Activated CD8-positive, alpha-beta T cell treated with anti-CD3 and anti-CD28 coated beads for 36 hours (primary cell): ENCODE measurements around the gene SLC9A4. TPM values are rescaled to one million over a fixed set of nuclear protein-coding genes. Genes with fewer than 3 reads are reported as not detected.

ENCODE experiments used
- ATAC-seq: fragments of 200-7000 bp; cut with Tn5 transposase; one replicate; pipeline ENCODE4 v1.10.0; 2021; ENCODE audit warnings: mild to moderate bottlenecking, moderate library complexity
- CTCF ChIA-PET: fragments of 350-600 bp; sonication (Branson Sonifier 250); formaldehyde crosslinking; loops from one replicate; lab custom pipeline; 2021; ENCODE audit warnings: antibody characterized with exemption; lab: Charles Lee
- POLR2A ChIA-PET: fragments of 350-600 bp; sonication (Branson Sonifier 250); formaldehyde crosslinking; loops from one replicate; lab custom pipeline; 2021; ENCODE audit warnings: antibody characterized with exemption; lab: Charles Lee
- DNase-seq: peaks from one replicate; pipeline ENCODE4 v3.0.0-alpha.2; 2020
- H3K27ac Mint-ChIP-seq: one replicate; pipeline ENCODE4 v1.8.0; 2021; ENCODE audit warnings: mild to moderate bottlenecking, mixed read lengths
- H3K27me3 Mint-ChIP-seq: one replicate; pipeline ENCODE4 v1.8.0; 2021; ENCODE audit warnings: mixed read lengths
- H3K36me3 Mint-ChIP-seq: one replicate; pipeline ENCODE4 v1.8.0; 2021; ENCODE audit warnings: low read depth, mixed read lengths
- H3K4me1 Mint-ChIP-seq: one replicate; pipeline ENCODE4 v1.8.0; 2021; ENCODE audit warnings: low read depth, mixed read lengths
- H3K4me3 Mint-ChIP-seq: one replicate; pipeline ENCODE4 v1.8.0; 2021; ENCODE audit warnings: mild to moderate bottlenecking, moderate library complexity, mixed read lengths
- H3K9me3 Mint-ChIP-seq: one replicate; pipeline ENCODE4 v1.8.0; 2021; ENCODE audit warnings: mixed read lengths
- CTCF ChIP-seq: fragments of 200-600 bp; IDR thresholded peaks from one replicate; pipeline ENCODE4 v1.8.0; 2022; ENCODE audit warnings: antibody characterized with exemption, mild to moderate bottlenecking
- intact Hi-C: fragments of 100-400 bp; cut with micrococcal nuclease; formaldehyde crosslinking; loops from one replicate; pipeline ENCODE4 v1.10.0; 2022
- total RNA-seq, 2 experiments: library from RNA; stranded (reverse); gene quantifications; one replicate each; pipeline ENCODE4 v1.2.3, GENCODE V29; 2021

Gene SLC9A4
- total RNA-seq, 2 experiments from 2014 or later = 0.07 TPM; not detected in 1

DNA sequence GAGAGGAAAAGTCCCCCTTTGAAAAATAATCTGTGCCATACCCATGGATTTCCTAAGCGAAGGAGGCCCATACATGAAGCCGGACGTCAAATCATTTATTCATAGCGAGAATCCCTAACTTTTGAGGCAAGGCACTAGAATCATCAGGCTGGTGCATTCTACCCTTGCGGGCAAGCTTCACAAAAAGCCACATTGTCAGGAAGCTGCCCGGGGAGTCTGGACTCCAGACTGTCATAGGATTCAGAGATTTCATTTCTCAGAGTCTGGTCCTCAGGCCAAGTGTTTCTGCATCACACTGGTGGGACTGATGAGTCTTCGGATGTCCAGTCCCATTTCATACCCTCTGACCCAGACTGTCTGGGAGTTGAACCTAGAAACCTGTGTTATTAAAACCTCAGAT is 8.9 kb downstream of the SLC9A4 start:
- Mint-ChIP-seq H3K36me3 (no peaks in the 10 kb centered on the region), H3K4me3 (no peak overlapping the region), H3K27me3 (peaks cover 11% of the 10 kb centered on the region), H3K9me3 (no peaks in the 10 kb centered on the region), H3K4me1 (no peaks in the 10 kb centered on the region), H3K27ac (no peak overlapping the region)
- ChIA-PET CTCF (no interaction called here), POLR2A (no interaction called here)
- intact Hi-C loops = no loop called here
- ATAC-seq (no peak), DNase-seq (no peak)
- TF ChIP-seq CTCF = no peak

- DNase-seq (no peak), ATAC-seq (no peak)
- no peak overlapping the region for H3K4me3 Mint-ChIP-seq
- ChIA-PET POLR2A (interaction anchor here (1.4 kb wide), 1 partner anchor 39 kb away, joined by 3 read pairs; no protein-coding TSS in a partner anchor), CTCF (interaction anchor here (0.6 to 3.0 kb wide), 4 partner anchors 9 to 1270 kb away, joined by 3 to 23 read pairs (median 4); partner anchors contain the start of gene SLC9A4)
- H3K27ac Mint-ChIP-seq = no peak overlapping the region
- H3K27me3 Mint-ChIP-seq = peaks cover 14% of the 10 kb centered on the region
- no peaks in the 10 kb centered on the region for H3K9me3 Mint-ChIP-seq
- H3K4me1 Mint-ChIP-seq = peaks cover under 1% of the 10 kb centered on the region
- no peaks in the 10 kb centered on the region for H3K36me3 Mint-ChIP-seq
- intact Hi-C loops = no loop called here
- TF ChIP-seq CTCF = no peak
Measured at GRCh38 chr2:102483086-102483485, 10.1 kb downstream of the SLC9A4 start.

DNA sequence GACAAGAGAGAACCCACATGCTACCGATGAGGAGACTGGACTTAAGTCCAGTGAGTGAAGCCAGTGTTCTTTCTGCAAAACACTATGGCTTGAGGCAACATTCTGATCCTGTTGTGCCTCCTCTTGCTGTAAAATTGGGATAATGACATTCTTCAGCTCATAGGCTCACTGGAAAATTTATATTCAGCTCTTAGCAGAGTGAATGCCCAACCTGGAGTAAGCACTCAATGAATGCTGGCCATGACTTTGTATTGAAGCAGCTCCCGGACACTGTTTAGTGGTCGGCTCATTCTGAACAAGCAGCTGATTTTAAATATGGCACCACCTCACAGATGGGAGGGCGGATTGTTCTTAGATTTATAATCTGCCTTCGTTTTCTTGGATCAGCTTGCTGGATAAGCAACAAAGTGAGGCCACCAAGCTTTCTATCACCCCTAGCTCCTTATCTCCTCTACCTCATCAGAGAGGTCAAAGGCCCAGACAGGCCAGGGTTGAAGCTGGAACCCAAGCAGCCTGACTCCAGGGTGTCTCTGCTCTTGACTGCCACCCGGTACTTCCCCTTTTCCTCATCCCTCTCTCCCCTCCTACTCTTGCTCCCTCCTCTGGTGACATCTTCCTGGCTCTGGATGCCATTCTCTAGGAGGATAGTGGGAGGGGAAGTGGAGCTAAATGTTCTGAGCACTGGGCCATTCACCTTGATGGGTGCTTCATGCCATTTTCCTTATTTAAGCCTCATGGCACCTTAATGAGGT is 11.5 kb downstream of the SLC9A4 start:
- intact Hi-C loops = no loop called here
- Mint-ChIP-seq H3K27me3 (peaks cover 18% of the 10 kb centered on the region), H3K27ac (no peak overlapping the region), H3K4me3 (no peak overlapping the region), H3K36me3 (no peaks in the 10 kb centered on the region), H3K4me1 (peaks cover 8% of the 10 kb centered on the region), H3K9me3 (no peaks in the 10 kb centered on the region)
- TF ChIP-seq CTCF = no peak
- DNase-seq = no peak
- no peak for ATAC-seq
- CTCF ChIA-PET = interaction anchor here (1.2 to 3.0 kb wide), 3 partner anchors 10 to 131 kb away, joined by 3 to 23 read pairs (median 5); partner anchors contain the start of gene SLC9A4
- POLR2A ChIA-PET = interaction anchor here (0.7 to 1.4 kb wide), 2 partner anchors 12 to 41 kb away, joined by 3 to 4 read pairs; partner anchors contain the start of gene SLC9A4

DNA sequence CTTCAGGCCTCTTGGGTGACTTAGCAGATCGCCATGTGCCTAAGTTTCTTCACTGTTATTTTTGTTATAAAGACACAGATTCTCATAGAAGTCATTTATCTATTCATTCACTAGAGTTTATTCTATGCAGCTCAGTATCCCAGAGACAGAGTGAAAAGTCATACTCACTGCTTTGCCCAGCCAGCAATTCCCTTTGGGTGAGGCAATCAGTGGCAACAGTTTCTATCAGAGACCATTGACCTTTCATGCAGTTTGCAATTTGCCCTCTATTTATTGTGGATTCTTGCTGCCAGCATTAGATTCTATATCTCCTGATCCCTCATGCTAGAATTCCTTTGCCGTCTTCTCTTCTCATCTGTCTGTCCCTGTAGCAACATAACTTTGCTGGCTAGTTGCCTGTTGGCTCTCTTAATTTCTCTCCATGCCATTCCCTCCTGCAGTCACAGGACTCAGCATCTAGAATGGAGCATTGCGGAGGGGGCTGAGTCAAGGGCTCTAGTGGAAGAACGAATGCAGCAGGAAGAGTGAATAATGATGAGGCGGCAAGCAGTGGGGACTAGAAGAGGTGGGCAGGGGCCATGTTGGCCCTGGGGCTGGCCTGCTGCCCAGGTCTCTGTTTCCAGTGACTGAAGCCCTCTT is 12.2 kb downstream of the SLC9A4 start:
- no peak for DNase-seq
- POLR2A ChIA-PET = no interaction called here
- no peaks in the 10 kb centered on the region for H3K36me3 Mint-ChIP-seq
- H3K9me3 Mint-ChIP-seq = peaks cover under 1% of the 10 kb centered on the region
- CTCF ChIA-PET = interaction anchor here (1.2 to 3.0 kb wide), 2 partner anchors 10 to 12 kb away, joined by 3 to 23 read pairs; partner anchors contain the start of gene SLC9A4
- ATAC-seq = no peak
- H3K27me3 Mint-ChIP-seq = peaks cover 18% of the 10 kb centered on the region
- TF ChIP-seq CTCF = no peak
- intact Hi-C loops = no loop called here
- H3K4me3 Mint-ChIP-seq = no peak overlapping the region
- H3K4me1 Mint-ChIP-seq = peaks cover 14% of the 10 kb centered on the region
- no peak overlapping the region for H3K27ac Mint-ChIP-seq
